Effector memory CD4-positive, alpha-beta T cell (primary cell): ENCODE measurements around the gene EFCC1.

Experiments used
- DNase-seq, 3 donors: peaks; one replicate each; pipeline ENCODE4 v3.0.0-alpha.2; 2020
- H3K27ac ChIP-seq: 2 replicates; pipeline ENCODE4 v1.7.0; 2013; ENCODE audit warnings: mild to moderate bottlenecking, low read length, moderate library complexity; ENCODE audit not compliant: insufficient read depth, poor library complexity, severe bottlenecking
- H3K27me3 ChIP-seq: replicated peaks from 2 replicates; pipeline ENCODE4 v1.7.0; 2013; ENCODE audit warnings: mild to moderate bottlenecking, low read length; ENCODE audit not compliant: insufficient read depth, control insufficient read depth, poor library complexity, severe bottlenecking
- H3K36me3 ChIP-seq: 2 replicates; pipeline ENCODE4 v1.7.0; 2013; ENCODE audit warnings: mild to moderate bottlenecking, low read length, moderate library complexity; ENCODE audit not compliant: control insufficient read depth, insufficient read depth
- H3K4me1 ChIP-seq: 2 replicates; pipeline ENCODE4 v1.7.0; 2013; ENCODE audit warnings: low read length, mild to moderate bottlenecking; ENCODE audit not compliant: control insufficient read depth, insufficient read depth, poor library complexity, severe bottlenecking
- H3K4me3 ChIP-seq: 2 replicates; pipeline ENCODE4 v1.7.0; 2013; ENCODE audit warnings: low read length, low read depth, mild to moderate bottlenecking; ENCODE audit not compliant: insufficient read depth, poor library complexity, severe bottlenecking
- H3K9me3 ChIP-seq: 2 replicates; pipeline ENCODE4 v1.7.0; 2013; ENCODE audit warnings: mild to moderate bottlenecking, low read length, moderate library complexity; ENCODE audit not compliant: control insufficient read depth

EFCC1 gene

DNA sequence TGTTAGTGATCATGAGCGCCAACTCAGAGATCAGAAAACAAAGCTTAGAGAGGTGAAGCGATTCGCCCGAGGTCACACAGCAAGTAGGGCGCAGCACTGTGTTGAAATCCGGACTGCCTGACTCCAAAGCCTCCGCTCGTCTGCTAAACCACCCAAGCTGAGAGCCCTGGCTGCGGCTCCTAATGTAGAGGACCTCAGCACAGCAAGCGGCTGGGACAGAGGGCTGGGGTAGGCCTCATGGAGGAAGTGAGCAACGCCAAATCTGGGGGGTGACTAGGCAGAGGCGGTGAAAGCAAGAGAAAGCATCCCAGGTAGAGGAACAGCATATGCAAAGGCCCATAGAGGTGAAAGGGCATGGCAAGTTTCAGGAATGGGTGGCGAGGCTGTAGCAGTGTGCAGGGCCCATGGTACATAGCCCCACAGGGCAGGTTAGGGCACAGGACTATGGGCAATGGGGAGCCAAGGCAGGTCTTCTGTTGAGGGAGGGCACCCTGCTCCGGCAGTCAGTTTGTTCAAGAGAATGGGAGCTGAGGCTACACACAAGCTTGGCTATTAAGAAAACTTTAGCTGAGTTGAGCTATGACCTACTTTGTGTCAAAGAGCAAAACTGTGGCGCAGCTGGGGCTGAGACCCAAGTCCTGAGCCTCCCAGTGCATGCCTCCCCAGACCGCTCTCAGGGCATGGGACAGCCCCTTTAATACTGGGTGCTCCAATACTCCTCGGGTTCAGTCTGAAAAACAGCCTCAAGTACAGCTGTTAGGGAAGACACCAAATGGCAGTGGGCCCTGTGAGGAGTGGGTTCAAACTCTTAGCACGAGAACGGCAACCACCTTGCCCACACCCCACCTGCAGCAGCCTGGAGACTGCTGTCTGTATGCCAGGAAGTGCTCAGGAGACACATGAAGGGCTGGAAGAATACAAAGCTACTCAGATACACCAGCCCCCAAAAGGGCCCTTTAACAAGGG is 6.2 kb upstream of the EFCC1 start:
- no peaks in the 10 kb centered on the region for H3K27me3 ChIP-seq
- H3K4me1 ChIP-seq = peaks cover 12% of the 10 kb centered on the region
- peak overlapping the region; percentile 57 for H3K27ac ChIP-seq

DNA sequence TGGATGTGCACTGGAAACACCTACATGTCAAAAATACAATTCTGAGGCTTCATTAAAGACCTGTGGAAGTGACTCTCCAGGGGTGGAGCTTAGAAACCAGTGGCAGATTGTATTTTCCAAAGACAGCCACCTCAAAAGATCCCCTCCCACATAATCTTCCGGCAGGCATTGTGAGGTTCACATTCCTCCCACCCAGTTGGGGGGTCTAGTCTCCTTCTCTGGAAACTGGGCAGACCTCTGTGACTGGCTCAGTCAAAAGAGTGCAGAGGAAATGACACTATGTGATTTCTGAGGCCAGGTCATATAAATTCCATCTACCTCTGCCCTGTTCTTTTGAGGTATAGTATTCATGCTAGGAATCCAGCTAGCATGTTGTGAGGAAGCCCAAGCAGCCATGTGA is 5.4 kb upstream of the EFCC1 start:
- no peak for DNase-seq
- no peaks in the 10 kb centered on the region for H3K9me3 ChIP-seq

More for the DNA sequence above, 6.2 kb upstream of the EFCC1 start:
- Histone ChIP-seq H3K36me3 (no peaks in the 10 kb centered on the region), H3K9me3 (no peaks in the 10 kb centered on the region), H3K4me3 (peak overlapping the region; percentile 49)
- no peak for DNase-seq

GRCh38 chr3:128996200-128996599 is 4.9 kb upstream of the EFCC1 start:
- Histone ChIP-seq H3K27ac (no peak overlapping the region), H3K4me1 (peaks cover 17% of the 10 kb centered on the region), H3K4me3 (no peak overlapping the region), H3K27me3 (peaks cover 5% of the 10 kb centered on the region), H3K9me3 (no peaks in the 10 kb centered on the region), H3K36me3 (no peaks in the 10 kb centered on the region)
- DNase-seq = no peak

More for the DNA sequence above, 5.4 kb upstream of the EFCC1 start:
- Histone ChIP-seq H3K36me3 (no peaks in the 10 kb centered on the region), H3K27me3 (peaks cover under 1% of the 10 kb centered on the region), H3K27ac (no peak overlapping the region), H3K4me1 (peaks cover 12% of the 10 kb centered on the region), H3K4me3 (no peak overlapping the region)

DNA sequence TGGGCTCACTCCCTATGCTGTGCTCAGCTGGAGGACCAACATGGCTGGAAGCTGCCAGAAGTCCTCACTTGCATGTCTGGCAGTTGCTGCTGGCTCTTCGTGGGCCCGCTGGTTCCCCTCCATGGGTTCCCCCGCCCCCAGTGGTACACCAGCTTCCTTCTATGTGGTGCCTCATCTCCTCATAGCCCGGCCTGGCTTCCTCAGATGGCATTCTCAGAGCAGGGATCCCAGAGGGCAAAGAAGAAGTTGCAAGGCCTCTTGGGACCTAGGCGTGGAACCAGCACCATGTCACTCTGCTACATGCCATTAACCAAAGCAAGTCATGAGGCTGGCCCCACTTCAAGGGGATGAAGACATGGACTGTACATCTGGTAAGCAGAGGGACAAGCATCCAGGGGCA is 4.4 kb upstream of the EFCC1 start:
- no peak for DNase-seq
- Histone ChIP-seq H3K27me3 (peaks cover 11% of the 10 kb centered on the region), H3K9me3 (no peaks in the 10 kb centered on the region), H3K4me1 (peaks cover 22% of the 10 kb centered on the region), H3K4me3 (no peak overlapping the region), H3K36me3 (no peaks in the 10 kb centered on the region), H3K27ac (no peak overlapping the region)

GRCh38 chr3:128997486-128998133 is 3.5 kb upstream of the EFCC1 start:
- no peak for DNase-seq
- Histone ChIP-seq H3K36me3 (no peaks in the 10 kb centered on the region), H3K9me3 (no peaks in the 10 kb centered on the region), H3K4me3 (no peak overlapping the region), H3K27me3 (peaks cover 19% of the 10 kb centered on the region), H3K4me1 (peaks cover 31% of the 10 kb centered on the region), H3K27ac (no peak overlapping the region)

DNA sequence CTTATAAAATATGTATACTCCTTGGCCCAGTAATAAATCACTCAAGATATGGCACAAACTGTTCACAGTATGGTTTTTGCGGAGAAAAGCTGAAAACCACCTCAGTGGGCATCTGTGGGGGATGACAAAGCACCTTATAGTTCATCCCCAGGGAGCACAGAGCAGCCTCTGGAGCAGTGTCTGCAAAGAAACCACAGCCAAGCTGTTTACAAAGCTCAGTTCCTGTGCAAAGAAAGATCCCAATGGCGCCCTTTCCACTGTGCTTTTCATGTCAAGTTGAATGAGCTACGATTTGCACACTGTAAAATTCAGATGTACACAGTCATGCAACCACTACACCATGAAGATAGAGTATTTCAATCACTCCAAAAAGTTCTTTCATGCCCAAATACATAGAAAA is 2.5 kb upstream of the EFCC1 start:
- peaks cover 30% of the 10 kb centered on the region for H3K4me1 ChIP-seq
- H3K4me3 ChIP-seq = no peak overlapping the region
- H3K27ac ChIP-seq = no peak overlapping the region
- H3K9me3 ChIP-seq = no peaks in the 10 kb centered on the region
- no peak for DNase-seq
- peaks cover 26% of the 10 kb centered on the region for H3K27me3 ChIP-seq
- no peaks in the 10 kb centered on the region for H3K36me3 ChIP-seq

DNA sequence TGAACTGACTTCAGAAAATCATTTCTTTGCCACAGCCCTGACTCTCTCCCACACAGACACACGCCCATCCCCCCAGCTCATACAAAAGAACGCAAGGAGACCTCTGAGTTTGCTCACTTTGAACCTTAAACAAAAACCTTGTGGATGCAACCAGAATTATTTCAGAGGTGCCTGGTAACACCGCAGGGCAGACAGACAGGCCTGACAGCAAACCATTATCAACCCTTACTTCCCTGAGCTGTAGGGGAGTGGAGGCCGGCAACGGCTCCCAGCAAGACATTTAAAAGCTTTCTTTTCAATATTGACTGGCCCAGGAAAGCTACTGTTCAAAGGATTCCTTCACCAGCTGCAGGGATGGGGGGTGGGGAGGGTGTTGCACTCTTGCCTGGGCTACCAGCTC is 2.0 kb upstream of the EFCC1 start:
- Histone ChIP-seq H3K36me3 (no peaks in the 10 kb centered on the region), H3K4me1 (peaks cover 30% of the 10 kb centered on the region), H3K27me3 (peaks cover 26% of the 10 kb centered on the region), H3K4me3 (no peak overlapping the region), H3K27ac (no peak overlapping the region), H3K9me3 (no peaks in the 10 kb centered on the region)
- no peak for DNase-seq

- Histone ChIP-seq H3K4me1 (peaks cover 28% of the 10 kb centered on the region), H3K36me3 (no peaks in the 10 kb centered on the region), H3K27ac (no peak overlapping the region), H3K9me3 (no peaks in the 10 kb centered on the region), H3K4me3 (no peak overlapping the region), H3K27me3 (peaks cover 26% of the 10 kb centered on the region)
- DNase-seq = no peak
Measured at GRCh38 chr3:129000742-129001100, 383 bp upstream of the EFCC1 start.

- Histone ChIP-seq H3K4me3 (peak overlapping the region; percentile 43), H3K36me3 (no peaks in the 10 kb centered on the region), H3K27ac (no peak overlapping the region), H3K9me3 (no peaks in the 10 kb centered on the region), H3K4me1 (peaks cover 30% of the 10 kb centered on the region), H3K27me3 (peaks cover 26% of the 10 kb centered on the region)
- no peak for DNase-seq
Measured at GRCh38 chr3:129001806-129002572, 885 bp downstream of the EFCC1 start.
